H1 (cell line): ENCODE results near the gene C4orf33. TPM values are rescaled to one million over a fixed set of nuclear protein-coding genes. Genes with fewer than 3 reads are reported as not detected.

Experiments
- CTCF ChIA-PET: fragments of 300-600 bp; sonication (Branson Sonifier 250); formaldehyde crosslinking; loops from one replicate; lab custom pipeline; 2021; ENCODE audit not compliant: partially characterized antibody; lab: Charles Lee
- POLR2A ChIA-PET: fragments of 300-600 bp; sonication (Branson Sonifier 250); formaldehyde crosslinking; loops from one replicate; lab custom pipeline; 2021; ENCODE audit warnings: inconsistent platforms; ENCODE audit not compliant: partially characterized antibody; lab: Charles Lee
- DNase-seq, 2 experiments: peaks; one replicate each; pipeline versions ENCODE4 v3.0.0 to v3.0.0-alpha.2; 2010 to 2022; ENCODE audit warnings: low spot score in 2 of 2, low read depth in 1 of 2, mixed read lengths in 1 of 2
- FAIRE-seq: peaks from 2 replicates; lab custom pipeline; 2011; peaks lifted over from hg19 to GRCh38; lab: Jason Lieb, UNC
- H2AFZ ChIP-seq: 2 replicates; pipeline ENCODE4 v1.8.1; 2012; ENCODE audit warnings: low read length, inconsistent platforms
- H2AK5ac ChIP-seq: 2 replicates; pipeline ENCODE4 v1.6.1; 2013; ENCODE audit warnings: low read depth, low read length
- H2BK120ac ChIP-seq: replicated peaks from 2 replicates; pipeline ENCODE3; 2013; ENCODE audit warnings: low read depth, low read length, inconsistent platforms
- H2BK12ac ChIP-seq: 2 replicates; pipeline ENCODE4 v1.6.1; 2013; ENCODE audit warnings: low read depth, low read length
- H2BK15ac ChIP-seq: 2 replicates; pipeline ENCODE4 v1.6.1; 2013; ENCODE audit warnings: low read length
- H2BK20ac ChIP-seq: 2 replicates; pipeline ENCODE4 v1.6.1; 2013; ENCODE audit warnings: low read length
- H2BK5ac ChIP-seq: 2 replicates; pipeline ENCODE4 v1.6.1; 2013; ENCODE audit warnings: low read depth, low read length
- H3K14ac ChIP-seq: 2 replicates; pipeline ENCODE4 v1.6.1; 2013; ENCODE audit warnings: inconsistent platforms; ENCODE audit not compliant: insufficient read length
- H3K18ac ChIP-seq: 2 replicates; pipeline ENCODE4 v1.6.1; 2013; ENCODE audit warnings: low read length; ENCODE audit errors: extremely low read depth
- H3K23ac ChIP-seq: 2 replicates; pipeline ENCODE4 v1.6.1; 2013; ENCODE audit warnings: inconsistent platforms; ENCODE audit not compliant: insufficient read length
- H3K23me2 ChIP-seq: 2 replicates; pipeline ENCODE4 v1.6.1; 2013; ENCODE audit warnings: low read depth, low read length
- H3K27ac ChIP-seq: 2 replicates; pipeline ENCODE4 v1.6.1; 2011; ENCODE audit warnings: low read depth, low read length, inconsistent platforms
- H3K27me3 ChIP-seq, 4 experiments: replicated peaks in 1 of 4; 1 replicate in 1 of 4; 2 replicates in 3 of 4; pipeline versions ENCODE4 v1.6.1 to v1.8.1; 2011 to 2013; ENCODE audit warnings: low read length in 3 of 4, mild to moderate bottlenecking in 3 of 4, inconsistent platforms in 2 of 4, mixed read lengths in 2 of 4, moderate library complexity in 1 of 4; ENCODE audit not compliant: control insufficient read depth in 3 of 4, insufficient read depth in 3 of 4; ENCODE audit errors: extremely low read depth in 1 of 4
- H3K36me3 ChIP-seq, 4 experiments: 2 replicates each; pipeline versions ENCODE4 v1.6.1 to v1.8.1; 2011 to 2013; ENCODE audit warnings: mild to moderate bottlenecking in 4 of 4, low read length in 3 of 4, moderate library complexity in 2 of 4, control low read depth in 1 of 4, inconsistent platforms in 1 of 4; ENCODE audit not compliant: insufficient read depth in 4 of 4, control insufficient read depth in 2 of 4
- H3K4ac ChIP-seq: replicated peaks from 2 replicates; pipeline ENCODE3; 2013; ENCODE audit warnings: low read length, low read depth, mixed read lengths, inconsistent platforms; ENCODE audit not compliant: insufficient read length
- H3K4me1 ChIP-seq, 4 experiments: replicated peaks in 1 of 4; 1 replicate in 1 of 4; 2 replicates in 3 of 4; pipeline versions ENCODE4 v1.6.1 to v1.8.1; 2011 to 2013; ENCODE audit warnings: low read length in 3 of 4, inconsistent platforms in 2 of 4, mixed read lengths in 1 of 4; ENCODE audit not compliant: insufficient read depth in 4 of 4, control insufficient read depth in 3 of 4
- H3K4me2 ChIP-seq, 2 experiments: 2 replicates each; pipeline versions ENCODE4 v1.6.1 to v1.8.1; 2011 to 2013; ENCODE audit warnings: low read depth in 2 of 2, low read length in 2 of 2, control low read depth in 1 of 2, inconsistent platforms in 1 of 2, mild to moderate bottlenecking in 1 of 2; ENCODE audit not compliant: insufficient read depth in 1 of 2
- H3K4me3 ChIP-seq, 4 experiments: fragments of 200-600, 300-600 bp in 1 of 4; sonication (generic), shearing (Covaris generic), sonication (Bioruptor Twin) in 1 of 4; 2 replicates each; pipeline versions ENCODE4 v1.5.1 to v1.8.1; 2011 to 2016; ENCODE audit warnings: low read length in 4 of 4, low read depth in 3 of 4, control low read depth in 2 of 4, inconsistent platforms in 2 of 4, mild to moderate bottlenecking in 2 of 4, mixed read lengths in 1 of 4, moderate library complexity in 1 of 4; ENCODE audit not compliant: insufficient read depth in 2 of 4; ENCODE audit errors: extremely low read depth in 1 of 4
- H3K56ac ChIP-seq: replicated peaks from 2 replicates; pipeline ENCODE3; 2013; ENCODE audit warnings: low read depth, mild to moderate bottlenecking, mixed read lengths, low read length, inconsistent platforms; ENCODE audit not compliant: insufficient read length
- H3K79me1 ChIP-seq: 2 replicates; pipeline ENCODE4 v1.6.1; 2013; ENCODE audit warnings: low read depth, low read length, control low read depth
- H3K79me2 ChIP-seq, 2 experiments: 2 replicates each; pipeline versions ENCODE4 v1.6.1 to v1.8.1; 2012 to 2013; ENCODE audit warnings: low read length in 2 of 2, mild to moderate bottlenecking in 2 of 2, inconsistent platforms in 1 of 2; ENCODE audit not compliant: insufficient read depth in 2 of 2, control insufficient read depth in 1 of 2
- H3K9ac ChIP-seq, 4 experiments: replicated peaks in 1 of 4; 1 replicate in 1 of 4; 2 replicates in 3 of 4; pipeline versions ENCODE4 v1.6.1 to v1.8.1; 2011 to 2013; ENCODE audit warnings: low read depth in 3 of 4, low read length in 3 of 4, control low read depth in 2 of 4, mild to moderate bottlenecking in 2 of 4, moderate library complexity in 2 of 4, inconsistent platforms in 1 of 4; ENCODE audit errors: extremely low read depth in 1 of 4
- H3K9me3 ChIP-seq, 2 experiments: 2 replicates each; pipeline versions ENCODE4 v1.6.1 to v1.8.1; 2012 to 2013; ENCODE audit warnings: mild to moderate bottlenecking in 2 of 2, moderate library complexity in 2 of 2, control low read depth in 1 of 2, inconsistent platforms in 1 of 2, low read depth in 1 of 2, low read length in 1 of 2, mixed read lengths in 1 of 2; ENCODE audit not compliant: insufficient read depth in 2 of 2
- H4K20me1 ChIP-seq, 2 experiments: replicated peaks in 1 of 2; 2 replicates each; pipeline versions ENCODE3 to v1.8.1; 2011 to 2013; ENCODE audit warnings: inconsistent platforms in 2 of 2, low read length in 2 of 2, mild to moderate bottlenecking in 1 of 2; ENCODE audit not compliant: insufficient read depth in 2 of 2, control insufficient read depth in 1 of 2
- H4K5ac ChIP-seq: 2 replicates; pipeline ENCODE4 v1.6.1; 2013; ENCODE audit warnings: low read length, low read depth, mixed read lengths, inconsistent platforms; ENCODE audit not compliant: insufficient read length
- H4K8ac ChIP-seq: 2 replicates; pipeline ENCODE4 v1.8.0; 2013; ENCODE audit warnings: mild to moderate bottlenecking, moderate library complexity, low read length, inconsistent platforms; ENCODE audit not compliant: insufficient read depth; ENCODE audit errors: extremely low read depth
- H4K91ac ChIP-seq: replicated peaks from 2 replicates; pipeline ENCODE3; 2013; ENCODE audit warnings: low read length, mixed read lengths, inconsistent platforms; ENCODE audit not compliant: insufficient read length
- CTBP2 ChIP-seq: IDR thresholded peaks from 2 replicates; pipeline ENCODE4 v1.7.0; 2011; ENCODE audit warnings: borderline replicate concordance, mild to moderate bottlenecking, moderate library complexity, mixed read lengths, low read length; ENCODE audit not compliant: insufficient read depth, insufficient read length
- KDM5A ChIP-seq: fragments of 200-600 bp; IDR thresholded peaks from 2 replicates; pipeline ENCODE4 v1.7.1; 2012; ENCODE audit warnings: mild to moderate bottlenecking, low read length, inconsistent platforms, mixed read lengths
- SIN3A ChIP-seq, 2 experiments: IDR thresholded peaks in 1 of 2; conservative IDR thresholded peaks in 1 of 2; 2 replicates each; pipeline ENCODE4 v1.6.1; 2011 to 2012; ENCODE audit warnings: low read length in 2 of 2, improper control_type of control experiment in 1 of 2, low read depth in 1 of 2, mild to moderate bottlenecking in 1 of 2
- SIRT6 ChIP-seq: IDR thresholded peaks from one replicate; pipeline ENCODE4 v1.7.1; 2012; ENCODE audit warnings: low read length, inconsistent platforms
- WGBS, 2 experiments: shearing (Covaris generic) in 1 of 2; methylation state at CpG; one replicate each; pipeline versions ENCODE4 v1.1.6 to v1.1.7; 2013 to 2015; ENCODE audit warnings: low lambda C conversion rate in 2 of 2, mixed read lengths in 2 of 2, inconsistent platforms in 1 of 2, low coverage in 1 of 2, missing lambda C conversion rate in 1 of 2; ENCODE audit not compliant: insufficient replicate concordance in 2 of 2, insufficient coverage in 1 of 2, insufficient read length in 1 of 2; ENCODE audit errors: extremely low coverage in 1 of 2, missing lambda C conversion rate in 1 of 2; 5-methylcytosine and 5-hydroxymethylcytosine counted together
- polyA plus RNA-seq, 7 experiments: library from polyadenylated mRNA; depleted of rRNA in 3 of 7; stranded (reverse) in 5 of 7; unstranded in 2 of 7; fragments of >200 nt in 5 of 7; fragments of 200-250 nt in 2 of 7; gene quantifications; 1 replicate in 5 of 7; 2 replicates in 1 of 7; 4 replicates in 1 of 7; pipeline versions ENCODE4 v1.2.1 to v1.2.3, GENCODE V29; 2011 to 2013; ENCODE audit warnings: missing spikeins in 2 of 7, mixed read lengths in 2 of 7
- total RNA-seq: library from RNA; stranded (reverse); fragmentation: NEBNext Ultra II Directional; extraction: Animal tissue kit (Norgen Biotek cat#: 25700); gene quantifications from 2 replicates; pipeline ENCODE4 v1.2.1, GENCODE V29; 2021
- TF ChIP-seq, protein P1 (sequence below): IDR thresholded peaks from 2 replicates; pipeline ENCODE4 v1.6.1; 2012; ENCODE audit warnings: low read length, inconsistent platforms
- TF ChIP-seq, protein P2 (sequence below): IDR thresholded peaks from 2 replicates; pipeline ENCODE4 v1.6.1; 2011; ENCODE audit warnings: low read depth, mild to moderate bottlenecking, low read length; ENCODE audit not compliant: insufficient read depth

C4orf33 gene
- total and polyA plus RNA-seq, 2 of the 8 experiments (the other 6 are each of a cell fraction or from before 2014, with no cell fraction given): 3.4 to 6.0 TPM

- Histone ChIP-seq H4K20me1 (no peaks in the 10 kb centered on the region), H3K9me3 (no peaks in the 10 kb centered on the region), H3K4me2 (no peak overlapping the region), H2BK15ac (no peak overlapping the region), H3K23me2 (no peaks in the 10 kb centered on the region), H2BK12ac (no peak overlapping the region), H3K14ac (no peak overlapping the region), H2AFZ (no peak overlapping the region), H4K91ac (no peak overlapping the region), H3K27me3 (peaks cover 0 to 1% (median 0%) of the 10 kb centered on the region in 4 experiments; a peak in 1 of 7 replicates), H3K4me3 (no peak overlapping the region), H3K18ac (no peak overlapping the region), H3K4me1 (peaks cover 0 to 2% (median 0%) of the 10 kb centered on the region in 4 experiments; a peak in 2 of 7 replicates), H3K27ac (no peak overlapping the region), H4K5ac (no peak overlapping the region), H2AK5ac (no peak overlapping the region), H4K8ac (no peak overlapping the region), H2BK5ac (no peak overlapping the region), H2BK120ac (no peak overlapping the region), H3K56ac (no peak overlapping the region), H3K79me1 (no peaks in the 10 kb centered on the region), H3K4ac (no peak overlapping the region), H3K9ac (no peak overlapping the region), H2BK20ac (no peak overlapping the region), H3K79me2 (no peaks in the 10 kb centered on the region), H3K23ac (no peak overlapping the region), H3K36me3 (no peaks in the 10 kb centered on the region)
- WGBS, 2 experiments: 25% methylated on average over 1 of the region's 1 CpG; no CpG with 5 or more reads in 1 of the 2 experiments
- FAIRE-seq (no peak), DNase-seq (no peak)
- ChIA-PET POLR2A (no interaction called here), CTCF (interaction anchor here (1.2 kb wide), 1 partner anchor 54 kb away, joined by 3 read pairs; no protein-coding TSS in a partner anchor)
- TF ChIP-seq, protein P1, sequence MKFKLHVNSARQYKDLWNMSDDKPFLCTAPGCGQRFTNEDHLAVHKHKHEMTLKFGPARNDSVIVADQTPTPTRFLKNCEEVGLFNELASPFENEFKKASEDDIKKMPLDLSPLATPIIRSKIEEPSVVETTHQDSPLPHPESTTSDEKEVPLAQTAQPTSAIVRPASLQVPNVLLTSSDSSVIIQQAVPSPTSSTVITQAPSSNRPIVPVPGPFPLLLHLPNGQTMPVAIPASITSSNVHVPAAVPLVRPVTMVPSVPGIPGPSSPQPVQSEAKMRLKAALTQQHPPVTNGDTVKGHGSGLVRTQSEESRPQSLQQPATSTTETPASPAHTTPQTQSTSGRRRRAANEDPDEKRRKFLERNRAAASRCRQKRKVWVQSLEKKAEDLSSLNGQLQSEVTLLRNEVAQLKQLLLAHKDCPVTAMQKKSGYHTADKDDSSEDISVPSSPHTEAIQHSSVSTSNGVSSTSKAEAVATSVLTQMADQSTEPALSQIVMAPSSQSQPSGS: no peak
- TF ChIP-seq SIRT6 (no peak), KDM5A (no peak), CTBP2 (no peak), SIN3A (conservative IDR thresholded peaks at IDR 0.05 in 1 of 2, IDR thresholded peaks at IDR 0.05 in 1 of 2; ENCODE audit: low read depth in 1 of 2, low read length in 2 of 2) (no peak)
- TF ChIP-seq, protein P2, sequence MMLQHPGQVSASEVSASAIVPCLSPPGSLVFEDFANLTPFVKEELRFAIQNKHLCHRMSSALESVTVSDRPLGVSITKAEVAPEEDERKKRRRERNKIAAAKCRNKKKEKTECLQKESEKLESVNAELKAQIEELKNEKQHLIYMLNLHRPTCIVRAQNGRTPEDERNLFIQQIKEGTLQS: no peak
These were observed 17.5 kb downstream of the C4orf33 start for GRCh38 chr4:129113434-129113833.
